ENCODE data around the gene TMTC4.

Gene TMTC4

DNA sequence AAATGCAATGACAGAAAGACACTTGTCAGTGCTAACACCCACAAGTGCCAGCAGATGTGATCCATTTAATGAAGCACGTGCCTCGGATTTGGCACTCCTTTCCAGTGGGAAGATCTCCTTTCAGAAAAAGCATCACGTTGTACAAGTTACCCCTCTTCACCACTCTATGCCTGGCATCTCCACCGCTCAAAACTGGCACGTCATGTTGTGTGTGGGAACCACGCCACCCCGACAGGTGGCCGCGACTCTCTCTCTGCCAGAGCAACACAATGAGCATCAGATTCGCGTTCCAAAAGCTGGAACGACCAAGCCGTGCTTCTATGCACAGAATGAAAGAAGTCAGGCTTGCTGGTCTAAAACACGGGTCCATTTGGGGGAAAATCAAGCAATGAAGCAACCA lies 24.3 kb downstream of the TMTC4 start:
- Histone ChIP-seq H3K4me1 (ENCODE audit: control insufficient read depth, low read length) (no peaks in the 10 kb centered on the region), H3K4me3 (ENCODE audit: low read length) (no peak overlapping the region), H3K79me2 (ENCODE audit: control insufficient read depth, low read length) (no peaks in the 10 kb centered on the region), H3K9me3 (ENCODE audit: control insufficient read depth, insufficient read depth, low read length) (no peaks in the 10 kb centered on the region), H3K27ac (ENCODE audit: low read depth, low read length) (no peak overlapping the region), H3F3A (ENCODE audit: control insufficient read depth, insufficient read depth) (peaks cover 3% of the 10 kb centered on the region; the same call in 1 of the 2 replicates), H3K9me2 (replicated peaks; ENCODE audit: control insufficient read depth, low read length) (no peaks in the 10 kb centered on the region), H3K36me3 (ENCODE audit: control insufficient read depth, low read length) (peaks cover 17% of the 10 kb centered on the region), H4K20me1 (ENCODE audit: control insufficient read depth, insufficient read depth, low read depth, low read length) (no peaks in the 10 kb centered on the region), H3K4me2 (ENCODE audit: low read length) (no peak overlapping the region), H3K27me3 (ENCODE audit: control insufficient read depth, low read length) (no peaks in the 10 kb centered on the region)
- TF ChIP-seq EZH2phosphoT487 (IDR thresholded peaks at IDR 0.05; ENCODE audit: borderline replicate concordance, low read length): no peak
- TF ChIP-seq, protein P1, sequence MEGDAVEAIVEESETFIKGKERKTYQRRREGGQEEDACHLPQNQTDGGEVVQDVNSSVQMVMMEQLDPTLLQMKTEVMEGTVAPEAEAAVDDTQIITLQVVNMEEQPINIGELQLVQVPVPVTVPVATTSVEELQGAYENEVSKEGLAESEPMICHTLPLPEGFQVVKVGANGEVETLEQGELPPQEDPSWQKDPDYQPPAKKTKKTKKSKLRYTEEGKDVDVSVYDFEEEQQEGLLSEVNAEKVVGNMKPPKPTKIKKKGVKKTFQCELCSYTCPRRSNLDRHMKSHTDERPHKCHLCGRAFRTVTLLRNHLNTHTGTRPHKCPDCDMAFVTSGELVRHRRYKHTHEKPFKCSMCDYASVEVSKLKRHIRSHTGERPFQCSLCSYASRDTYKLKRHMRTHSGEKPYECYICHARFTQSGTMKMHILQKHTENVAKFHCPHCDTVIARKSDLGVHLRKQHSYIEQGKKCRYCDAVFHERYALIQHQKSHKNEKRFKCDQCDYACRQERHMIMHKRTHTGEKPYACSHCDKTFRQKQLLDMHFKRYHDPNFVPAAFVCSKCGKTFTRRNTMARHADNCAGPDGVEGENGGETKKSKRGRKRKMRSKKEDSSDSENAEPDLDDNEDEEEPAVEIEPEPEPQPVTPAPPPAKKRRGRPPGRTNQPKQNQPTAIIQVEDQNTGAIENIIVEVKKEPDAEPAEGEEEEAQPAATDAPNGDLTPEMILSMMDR (IDR thresholded peaks at IDR 0.05; ENCODE audit: low read depth, low read length, poor library complexity, severe bottlenecking): no peak

DNA sequence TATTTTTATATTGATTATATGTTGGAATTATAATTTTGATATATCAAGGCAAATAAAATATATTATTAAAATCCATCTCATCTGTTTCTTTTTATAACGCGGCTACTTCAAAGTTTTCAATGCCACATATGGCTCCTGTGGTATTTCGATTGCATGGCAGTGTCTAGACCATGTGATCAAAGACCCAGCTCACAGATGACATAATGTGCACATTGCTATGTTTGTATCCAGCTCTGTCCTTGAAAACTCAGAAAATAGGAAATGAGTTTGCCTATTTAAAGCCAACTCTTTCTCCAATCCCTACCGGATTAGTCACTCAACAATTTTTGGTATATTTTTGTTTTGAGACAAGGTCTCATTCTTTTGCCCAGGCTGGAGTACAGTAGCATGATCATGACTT lies 26.2 kb downstream of the TMTC4 start:
- no peak for TF ChIP-seq EZH2phosphoT487 (IDR thresholded peaks at IDR 0.05; ENCODE audit: borderline replicate concordance, low read length)
- TF ChIP-seq, protein P1 (IDR thresholded peaks at IDR 0.05; ENCODE audit: low read depth, low read length, poor library complexity, severe bottlenecking): no peak
- Histone ChIP-seq H3K27me3 (ENCODE audit: control insufficient read depth, low read length) (no peaks in the 10 kb centered on the region), H4K20me1 (ENCODE audit: control insufficient read depth, insufficient read depth, low read depth, low read length) (no peaks in the 10 kb centered on the region; the same call in 1 of the 2 replicates), H3K9me3 (ENCODE audit: control insufficient read depth, insufficient read depth, low read length) (no peaks in the 10 kb centered on the region), H3K4me2 (ENCODE audit: low read length) (no peak overlapping the region), H3K27ac (ENCODE audit: low read depth, low read length) (no peak overlapping the region), H3F3A (ENCODE audit: control insufficient read depth, insufficient read depth) (peaks cover 3% of the 10 kb centered on the region; the same call in 1 of the 2 replicates), H3K9me2 (replicated peaks; ENCODE audit: control insufficient read depth, low read length) (no peaks in the 10 kb centered on the region), H3K4me1 (ENCODE audit: control insufficient read depth, low read length) (no peaks in the 10 kb centered on the region), H3K79me2 (ENCODE audit: control insufficient read depth, low read length) (no peaks in the 10 kb centered on the region), H3K36me3 (ENCODE audit: control insufficient read depth, low read length) (peaks cover 11% of the 10 kb centered on the region), H3K4me3 (ENCODE audit: low read length) (no peak overlapping the region)

DNA sequence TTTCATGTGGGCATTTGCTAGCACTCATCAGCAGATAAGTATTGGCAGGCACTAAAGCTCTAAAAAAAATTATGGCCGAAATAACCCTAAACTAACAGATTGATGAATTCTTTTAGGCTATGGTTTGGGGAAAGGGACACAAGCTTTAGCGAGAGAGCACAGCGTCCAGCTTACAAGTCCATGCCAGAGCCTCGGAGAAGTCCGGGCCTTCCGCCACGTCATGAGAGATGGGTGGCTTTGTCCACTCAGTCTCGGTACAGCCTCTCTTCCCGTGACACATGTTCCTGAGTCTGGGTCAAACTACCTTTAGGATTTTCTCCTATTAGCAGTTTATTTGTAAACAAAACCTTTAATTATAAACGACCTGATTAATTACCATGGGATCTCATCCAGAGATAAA lies 27.7 kb downstream of the TMTC4 start:
- H3K9me2 ChIP-seq (replicated peaks; ENCODE audit: control insufficient read depth, low read length): no peaks in the 10 kb centered on the region
- no peak overlapping the region for H3K4me2 ChIP-seq (ENCODE audit: low read length)
- TF ChIP-seq, protein P1 (IDR thresholded peaks at IDR 0.05; ENCODE audit: low read depth, low read length, poor library complexity, severe bottlenecking): no peak
- TF ChIP-seq EZH2phosphoT487 (IDR thresholded peaks at IDR 0.05; ENCODE audit: borderline replicate concordance, low read length): no peak
- H3K27me3 ChIP-seq (ENCODE audit: control insufficient read depth, low read length): no peaks in the 10 kb centered on the region
- no peaks in the 10 kb centered on the region for H3K79me2 ChIP-seq (ENCODE audit: control insufficient read depth, low read length)
- no peak overlapping the region for H3K4me3 ChIP-seq (ENCODE audit: low read length)
- H3F3A ChIP-seq (ENCODE audit: control insufficient read depth, insufficient read depth): peaks cover 3% of the 10 kb centered on the region; the same call in 1 of the 2 replicates
- peaks cover 17% of the 10 kb centered on the region for H3K36me3 ChIP-seq (ENCODE audit: control insufficient read depth, low read length)
- no peaks in the 10 kb centered on the region for H3K9me3 ChIP-seq (ENCODE audit: control insufficient read depth, insufficient read depth, low read length)
- H4K20me1 ChIP-seq (ENCODE audit: control insufficient read depth, insufficient read depth, low read depth, low read length): no peaks in the 10 kb centered on the region; the same call in 1 of the 2 replicates
- H3K4me1 ChIP-seq (ENCODE audit: control insufficient read depth, low read length): no peaks in the 10 kb centered on the region
- H3K27ac ChIP-seq (ENCODE audit: low read depth, low read length): no peak overlapping the region

Data from DOHH2 (cell line).